Keratinocyte (primary cell): ENCODE data around the gene COL8A1.

Experiments
- CTCF ChIP-seq, 3 experiments: IDR thresholded peaks in 1 of 3; conservative IDR thresholded peaks in 1 of 3; optimal IDR thresholded peaks in 1 of 3; 2 replicates in 2 of 3; 3 replicates in 1 of 3; pipeline versions ENCODE3 to v1.5.1; 2011; ENCODE audit warnings: low read length in 3 of 3, mild to moderate bottlenecking in 3 of 3, moderate library complexity in 2 of 3, control low read depth in 1 of 3, inconsistent platforms in 1 of 3; ENCODE audit not compliant: insufficient read depth in 2 of 3; ENCODE audit errors: extremely low read depth in 1 of 3
- EZH2 ChIP-seq: IDR thresholded peaks from one replicate; pipeline ENCODE4 v1.6.1; 2012; ENCODE audit warnings: inconsistent platforms, mild to moderate bottlenecking, low read length, moderate library complexity

- TF ChIP-seq CTCF (optimal IDR thresholded peaks at IDR 0.05 in 1 of 3, IDR thresholded peaks at IDR 0.05 in 1 of 3, conservative IDR thresholded peaks at IDR 0.05 in 1 of 3; ENCODE audit: extremely low read depth in 1 of 3, insufficient read depth in 2 of 3, low read length in 3 of 3) (no peak), EZH2 (no peak)
Observed at GRCh38 chr3:99700631-99701268, 62.4 kb downstream of the COL8A1 start.
